OCI-LY3 (cell line): ENCODE results near the gene ETFB.

Experiments
- H2AFZ ChIP-seq: fragments of 200-600, 300-600 bp; shearing (Covaris generic); 2 replicates; pipeline ENCODE4 v1.6.0; 2014; ENCODE audit warnings: antibody characterized with exemption, low read depth, low read length
- H3K27ac ChIP-seq: fragments of 200-600, 300-600 bp; sonication (generic); 2 replicates; pipeline ENCODE4 v1.5.1; 2014; ENCODE audit warnings: mild to moderate bottlenecking, low read length, moderate library complexity, mixed read lengths
- H3K27me3 ChIP-seq: fragments of 200-600, 300-600 bp; sonication (generic); 2 replicates; pipeline ENCODE4 v1.6.1; 2014; ENCODE audit warnings: low read depth, low read length, mixed read lengths
- H3K36me3 ChIP-seq: fragments of 200-600, 300-600 bp; sonication (generic); replicated peaks from 2 replicates; pipeline ENCODE3; 2014; ENCODE audit warnings: low read depth, low read length, mixed read lengths
- H3K4me1 ChIP-seq: fragments of 300-600, 200-600 bp; sonication (generic); 2 replicates; pipeline ENCODE4 v1.6.1; 2014; ENCODE audit warnings: low read length, mixed read lengths
- H3K4me2 ChIP-seq: fragments of 200-600, 300-600 bp; sonication (generic); 2 replicates; pipeline ENCODE4 v1.6.1; 2014; ENCODE audit warnings: low read length, mixed read lengths
- H3K4me3 ChIP-seq: fragments of 300-600, 200-600 bp; sonication (generic); 2 replicates; pipeline ENCODE4 v1.5.1; 2014; ENCODE audit warnings: antibody characterized with exemption, mild to moderate bottlenecking, low read length, moderate library complexity
- H3K79me2 ChIP-seq: fragments of 300-600, 200-600 bp; shearing (Covaris generic); 2 replicates; pipeline ENCODE4 v1.6.1; 2014; ENCODE audit warnings: mild to moderate bottlenecking, low read length, mixed read lengths
- H3K9ac ChIP-seq: fragments of 300-600, 200-600 bp; shearing (Covaris generic); 2 replicates; pipeline ENCODE4 v1.6.0; 2014; ENCODE audit warnings: mild to moderate bottlenecking, low read length, moderate library complexity
- H3K9me3 ChIP-seq: fragments of 200-600, 300-600 bp; shearing (Covaris generic); 2 replicates; pipeline ENCODE4 v1.6.1; 2014; ENCODE audit warnings: low read length, mixed read lengths; ENCODE audit not compliant: insufficient read depth
- H4K20me1 ChIP-seq: fragments of 200-600, 300-600 bp; sonication (generic); 2 replicates; pipeline ENCODE4 v1.6.1; 2016; ENCODE audit warnings: low read length, mixed read lengths; ENCODE audit not compliant: insufficient read depth
- CTCF ChIP-seq: fragments of 200-600, 300-600 bp; sonication (generic); IDR thresholded peaks from 2 replicates; pipeline ENCODE4 v1.5.1; 2014; ENCODE audit warnings: antibody characterized with exemption, low read length, low read depth
- EZH2phosphoT487 ChIP-seq: fragments of 200-600 bp; shearing (Covaris generic); IDR thresholded peaks from 2 replicates; pipeline ENCODE4 v1.6.1; 2018; ENCODE audit warnings: antibody characterized with exemption, mixed run types, low read depth

The ETFB gene

GRCh38 chr19:51380379-51380778 lies 14.2 kb upstream of the ETFB start:
- no peak overlapping the region for H2AFZ ChIP-seq
- peaks cover 6% of the 10 kb centered on the region for H3K4me1 ChIP-seq
- no peaks in the 10 kb centered on the region for H3K79me2 ChIP-seq
- H3K4me2 ChIP-seq: no peak overlapping the region
- no peak overlapping the region for H3K9ac ChIP-seq
- no peak overlapping the region for H3K27ac ChIP-seq
- H3K27me3 ChIP-seq: 0 out of 2 replicates have a peak, but pooled peaks cover 3% of the 10 kb centered on the region
- 0 out of 2 replicates have a peak, but pooled peaks cover 3% of the 10 kb centered on the region for H3K9me3 ChIP-seq
- H3K36me3 ChIP-seq: no peaks in the 10 kb centered on the region
- TF ChIP-seq CTCF (no peak), EZH2phosphoT487 (no peak)
- no peak overlapping the region for H3K4me3 ChIP-seq
- H4K20me1 ChIP-seq: no peaks in the 10 kb centered on the region

GRCh38 chr19:51377422-51377821 lies 11.2 kb upstream of the ETFB start:
- Histone ChIP-seq H3K4me3 (no peak overlapping the region), H3K4me1 (peaks cover 6% of the 10 kb centered on the region), H3K9ac (no peak overlapping the region), H3K27me3 (no peaks in the 10 kb centered on the region), H3K79me2 (no peaks in the 10 kb centered on the region), H3K4me2 (no peak overlapping the region), H2AFZ (no peak overlapping the region), H3K36me3 (no peaks in the 10 kb centered on the region), H4K20me1 (no peaks in the 10 kb centered on the region), H3K9me3 (0 out of 2 replicates have a peak, but pooled peaks cover 3% of the 10 kb centered on the region), H3K27ac (no peak overlapping the region)
- TF ChIP-seq CTCF (no peak), EZH2phosphoT487 (no peak)

DNA sequence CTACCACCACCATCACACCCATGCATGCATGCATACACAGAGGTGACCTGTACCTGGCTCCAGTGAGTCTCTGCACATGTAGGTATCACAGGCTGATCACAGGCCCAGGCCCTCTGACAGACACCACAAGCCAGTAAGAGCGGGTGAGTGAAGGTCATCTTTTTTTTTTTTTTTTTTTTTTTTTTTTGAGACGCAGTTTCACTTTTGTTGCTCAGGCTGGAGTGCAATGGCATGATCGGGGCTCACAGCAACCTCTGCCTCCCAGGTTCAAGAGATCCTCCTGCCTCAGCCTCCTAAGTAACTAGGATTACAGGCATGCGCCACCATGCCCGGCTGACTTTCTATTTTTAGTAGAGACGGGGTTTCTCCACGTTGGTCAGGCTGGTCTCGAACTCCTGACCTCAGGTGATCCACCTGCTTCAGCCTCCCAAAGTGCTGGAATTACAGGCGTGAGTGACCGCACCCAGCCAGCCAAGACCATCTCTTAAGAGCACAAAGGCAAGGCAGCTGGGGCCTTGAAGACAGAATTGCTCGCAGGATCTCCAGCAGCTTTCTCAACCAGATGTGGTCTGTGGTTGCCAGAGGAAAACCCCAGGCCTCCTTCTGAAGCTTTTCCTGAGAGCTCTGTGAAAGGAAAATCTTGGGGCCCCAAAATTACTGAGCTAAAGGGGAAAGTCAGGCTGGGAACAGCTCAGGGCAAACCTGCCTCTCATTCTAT lies 9.5 kb upstream of the ETFB start:
- TF ChIP-seq EZH2phosphoT487: no peak
- TF ChIP-seq CTCF: no peak
- Histone ChIP-seq H3K4me1 (peaks cover 6% of the 10 kb centered on the region), H3K4me2 (no peak overlapping the region), H3K27ac (no peak overlapping the region), H3K36me3 (no peaks in the 10 kb centered on the region), H4K20me1 (no peaks in the 10 kb centered on the region), H3K4me3 (no peak overlapping the region), H3K27me3 (no peaks in the 10 kb centered on the region), H3K9me3 (no peaks in the 10 kb centered on the region), H3K9ac (no peak overlapping the region), H3K79me2 (no peaks in the 10 kb centered on the region), H2AFZ (no peak overlapping the region)

GRCh38 chr19:51372649-51373504 lies 6.7 kb upstream of the ETFB start, which contains the start of gene NKG7:
TSS of gene NKG7 (minus strand) at chr19:51372654. CDS start at chr19:51372535, 119 bp downstream.
- H3K4me1 ChIP-seq: peaks cover 12% of the 10 kb centered on the region

More at GRCh38 chr19:51372649-51373504, 6.7 kb upstream of the ETFB start, which contains the start of gene NKG7:
- H3K9ac ChIP-seq: no peak within 1 kb of the TSS
- H3K27ac ChIP-seq: no peak within 1 kb of the TSS
- no peak within 1 kb of the TSS for H3K4me2 ChIP-seq
- no peaks in the 10 kb centered on the region for H3K36me3 ChIP-seq
- H2AFZ ChIP-seq: no peak within 1 kb of the TSS
- H3K9me3 ChIP-seq: no peaks in the 10 kb centered on the region
- no peaks in the 10 kb centered on the region for H4K20me1 ChIP-seq
- H3K27me3 ChIP-seq: no peaks in the 10 kb centered on the region
- no peak for TF ChIP-seq CTCF
- no peak for TF ChIP-seq EZH2phosphoT487
- peaks cover 6% of the 10 kb centered on the region; the same call in 1 of the 2 replicates for H3K79me2 ChIP-seq
- H3K4me3 ChIP-seq: no peak within 1 kb of the TSS
